MM.1S (cell line): ENCODE results near the gene SBDS.

Experiments
- DNase-seq: peaks from one replicate; pipeline ENCODE4 v3.0.0-alpha.2; 2015
- H2AFZ ChIP-seq: fragments of 300-600 bp; sonication (generic); 2 replicates; pipeline ENCODE4 v1.6.0; 2016; ENCODE audit warnings: antibody characterized with exemption, low read length
- H3F3A ChIP-seq: fragments of 300-600 bp; sonication (generic); 2 replicates; pipeline ENCODE4 v1.6.1; 2016; ENCODE audit warnings: mild to moderate bottlenecking, antibody characterized with exemption, low read length, moderate library complexity, mixed read lengths; ENCODE audit not compliant: insufficient read depth
- H3K27ac ChIP-seq: fragments of 300-600 bp; sonication (generic); 2 replicates; pipeline ENCODE4 v1.5.1; 2016; ENCODE audit warnings: mild to moderate bottlenecking, low read length
- H3K27me3 ChIP-seq: fragments of 300-600 bp; sonication (generic); replicated peaks from 2 replicates; pipeline ENCODE4 v1.6.0; 2016; ENCODE audit warnings: low read length; ENCODE audit not compliant: insufficient read depth
- H3K36me3 ChIP-seq: fragments of 300-600 bp; sonication (generic); replicated peaks from 2 replicates; pipeline ENCODE4 v1.6.1; 2016; ENCODE audit warnings: mild to moderate bottlenecking, low read length, mixed read lengths; ENCODE audit not compliant: insufficient read depth
- H3K4me1 ChIP-seq: fragments of 300-600 bp; sonication (generic); 2 replicates; pipeline ENCODE4 v1.6.1; 2016; ENCODE audit warnings: low read length, mixed read lengths
- H3K4me2 ChIP-seq: fragments of 300-600 bp; sonication (generic); 2 replicates; pipeline ENCODE4 v1.6.0; 2016; ENCODE audit warnings: low read depth, low read length
- H3K4me3 ChIP-seq: fragments of 300-600 bp; sonication (generic); 2 replicates; pipeline ENCODE4 v1.5.1; 2016; ENCODE audit warnings: low read length, mixed read lengths
- H3K79me2 ChIP-seq: fragments of 300-600 bp; sonication (generic); 2 replicates; pipeline ENCODE4 v1.6.1; 2016; ENCODE audit warnings: mixed run types, low read length, mixed read lengths
- H3K9ac ChIP-seq: fragments of 300-600 bp; sonication (generic); 2 replicates; pipeline ENCODE4 v1.6.1; 2016; ENCODE audit warnings: low read length, mixed read lengths
- H3K9me2 ChIP-seq: fragments of 300-600 bp; sonication (generic); replicated peaks from 2 replicates; pipeline ENCODE4 v1.6.1; 2016; ENCODE audit warnings: mild to moderate bottlenecking, low read length, mixed read lengths; ENCODE audit not compliant: insufficient read depth
- H3K9me3 ChIP-seq: fragments of 300-600 bp; sonication (generic); replicated peaks from 2 replicates; pipeline ENCODE4 v1.6.1; 2016; ENCODE audit warnings: mild to moderate bottlenecking, low read length, mixed read lengths; ENCODE audit not compliant: insufficient read depth
- H4K20me1 ChIP-seq: fragments of 300-600 bp; sonication (generic); 2 replicates; pipeline ENCODE4 v1.6.1; 2016; ENCODE audit warnings: mild to moderate bottlenecking, low read length, moderate library complexity, mixed read lengths; ENCODE audit not compliant: insufficient read depth
- EZH2 ChIP-seq: fragments of 300-600 bp; sonication (generic); optimal IDR thresholded peaks from 2 replicates; pipeline ENCODE3; 2017; ENCODE audit warnings: low read depth, mild to moderate bottlenecking, antibody characterized with exemption, low read length, mixed read lengths
- EZH2phosphoT487 ChIP-seq: fragments of 300-600 bp; sonication (generic); IDR thresholded peaks from 2 replicates; pipeline ENCODE4 v1.6.1; 2018; ENCODE audit warnings: antibody characterized with exemption, low read length
- TF ChIP-seq, protein P1 (sequence below): fragments of 300-600 bp; sonication (generic); IDR thresholded peaks from 2 replicates; pipeline ENCODE4 v1.5.1; 2016; ENCODE audit warnings: antibody characterized with exemption, low read length, mixed read lengths

SBDS gene

DNA sequence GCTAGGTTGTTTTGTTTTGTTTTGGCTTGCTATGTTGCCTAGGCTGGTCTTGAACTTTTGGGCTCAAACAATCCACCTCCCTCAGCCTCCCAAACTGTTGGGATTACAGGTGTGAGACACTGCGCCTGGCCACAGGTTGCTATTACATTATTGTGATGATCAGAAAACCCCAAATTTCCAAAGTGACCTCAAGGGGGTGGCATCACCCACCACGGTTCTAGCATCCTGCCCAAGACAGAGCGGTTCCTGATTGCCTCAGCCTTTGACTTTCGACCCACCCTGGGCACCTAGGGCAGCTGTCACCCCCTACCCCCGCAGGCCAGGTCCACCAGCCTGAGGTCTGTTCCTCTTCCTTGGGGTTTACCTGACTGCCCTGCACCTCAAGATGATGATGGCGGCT is 28.4 kb downstream of the SBDS start:
- H3F3A ChIP-seq, result no peaks in the 10 kb centered on the region
- H3K9me3 ChIP-seq, result no peaks in the 10 kb centered on the region
- no peak for TF ChIP-seq EZH2phosphoT487
- TF ChIP-seq EZH2, result no peak
- TF ChIP-seq, protein P1, sequence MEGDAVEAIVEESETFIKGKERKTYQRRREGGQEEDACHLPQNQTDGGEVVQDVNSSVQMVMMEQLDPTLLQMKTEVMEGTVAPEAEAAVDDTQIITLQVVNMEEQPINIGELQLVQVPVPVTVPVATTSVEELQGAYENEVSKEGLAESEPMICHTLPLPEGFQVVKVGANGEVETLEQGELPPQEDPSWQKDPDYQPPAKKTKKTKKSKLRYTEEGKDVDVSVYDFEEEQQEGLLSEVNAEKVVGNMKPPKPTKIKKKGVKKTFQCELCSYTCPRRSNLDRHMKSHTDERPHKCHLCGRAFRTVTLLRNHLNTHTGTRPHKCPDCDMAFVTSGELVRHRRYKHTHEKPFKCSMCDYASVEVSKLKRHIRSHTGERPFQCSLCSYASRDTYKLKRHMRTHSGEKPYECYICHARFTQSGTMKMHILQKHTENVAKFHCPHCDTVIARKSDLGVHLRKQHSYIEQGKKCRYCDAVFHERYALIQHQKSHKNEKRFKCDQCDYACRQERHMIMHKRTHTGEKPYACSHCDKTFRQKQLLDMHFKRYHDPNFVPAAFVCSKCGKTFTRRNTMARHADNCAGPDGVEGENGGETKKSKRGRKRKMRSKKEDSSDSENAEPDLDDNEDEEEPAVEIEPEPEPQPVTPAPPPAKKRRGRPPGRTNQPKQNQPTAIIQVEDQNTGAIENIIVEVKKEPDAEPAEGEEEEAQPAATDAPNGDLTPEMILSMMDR, result no peak
- no peak overlapping the region for H3K9ac ChIP-seq
- H3K36me3 ChIP-seq, result no peaks in the 10 kb centered on the region
- no peaks in the 10 kb centered on the region for H3K4me1 ChIP-seq
- H3K79me2 ChIP-seq, result no peaks in the 10 kb centered on the region
- no peak overlapping the region for H3K27ac ChIP-seq
- no peaks in the 10 kb centered on the region for H3K9me2 ChIP-seq
- DNase-seq, result no peak
- H3K4me3 ChIP-seq, result no peak overlapping the region
- H4K20me1 ChIP-seq, result no peaks in the 10 kb centered on the region
- H2AFZ ChIP-seq, result no peak overlapping the region
- no peaks in the 10 kb centered on the region for H3K27me3 ChIP-seq
- H3K4me2 ChIP-seq, result no peak overlapping the region

DNA sequence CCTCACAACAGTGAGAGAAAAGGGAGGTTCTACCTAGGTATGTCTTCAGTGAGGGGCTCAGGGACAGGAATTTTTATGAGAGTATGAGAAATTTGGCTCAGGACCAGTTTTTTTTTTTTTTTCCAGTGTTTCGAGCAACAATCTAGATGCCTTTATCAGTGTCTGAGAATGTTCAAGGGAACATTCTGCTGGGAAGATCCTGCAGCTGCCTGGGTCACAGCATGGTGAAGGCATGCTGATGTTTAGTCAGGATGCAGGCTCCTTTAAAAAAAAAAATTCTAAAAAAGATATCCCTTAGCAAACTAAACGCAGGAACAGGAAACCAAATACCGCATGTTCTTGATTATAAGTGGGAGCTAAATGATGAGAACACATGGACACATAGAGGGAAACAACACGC is 31.0 kb downstream of the SBDS start:
- Histone ChIP-seq H3K9me3 (no peaks in the 10 kb centered on the region), H3K4me2 (no peak overlapping the region), H2AFZ (no peak overlapping the region), H3K4me1 (no peaks in the 10 kb centered on the region), H3K27me3 (no peaks in the 10 kb centered on the region), H4K20me1 (no peaks in the 10 kb centered on the region), H3K79me2 (no peaks in the 10 kb centered on the region), H3K27ac (no peak overlapping the region), H3K4me3 (no peak overlapping the region), H3K9me2 (no peaks in the 10 kb centered on the region), H3K9ac (no peak overlapping the region), H3F3A (no peaks in the 10 kb centered on the region), H3K36me3 (no peaks in the 10 kb centered on the region)
- no peak for DNase-seq
- no peak for TF ChIP-seq EZH2
- TF ChIP-seq EZH2phosphoT487, result no peak
- TF ChIP-seq, protein P1, result no peak

DNA sequence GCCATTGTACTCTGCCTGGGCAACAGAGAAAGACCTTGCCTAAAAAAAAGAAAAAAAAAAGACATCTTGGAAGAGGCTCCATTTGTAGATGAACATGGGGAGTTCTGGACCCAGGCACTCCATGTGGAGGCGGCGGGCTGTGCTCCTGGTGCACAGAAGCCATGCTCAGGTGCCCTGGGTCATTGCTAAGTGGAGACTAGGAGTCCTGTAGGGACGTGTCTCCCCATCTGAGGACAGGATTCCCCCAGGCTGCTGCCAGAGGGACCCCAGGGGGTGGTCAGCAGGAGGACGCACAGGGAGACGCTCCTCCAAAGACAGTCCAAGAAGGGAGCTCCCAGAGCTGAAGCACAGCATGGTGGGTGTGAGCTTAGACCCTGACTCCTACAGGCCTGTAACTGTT is 34.3 kb downstream of the SBDS start:
- H3K4me1 ChIP-seq, result no peaks in the 10 kb centered on the region
- no peak for DNase-seq
- H3K79me2 ChIP-seq, result no peaks in the 10 kb centered on the region
- no peak overlapping the region for H3K27ac ChIP-seq
- H3K27me3 ChIP-seq, result no peaks in the 10 kb centered on the region
- no peak overlapping the region for H3K4me2 ChIP-seq
- TF ChIP-seq EZH2phosphoT487, result no peak
- no peak for TF ChIP-seq EZH2
- TF ChIP-seq, protein P1, result no peak
- no peak overlapping the region for H3K9ac ChIP-seq
- no peaks in the 10 kb centered on the region for H4K20me1 ChIP-seq
- no peak overlapping the region for H3K4me3 ChIP-seq
- no peaks in the 10 kb centered on the region for H3K9me2 ChIP-seq
- no peaks in the 10 kb centered on the region for H3K36me3 ChIP-seq
- no peaks in the 10 kb centered on the region for H3F3A ChIP-seq
- H2AFZ ChIP-seq, result no peak overlapping the region
- no peaks in the 10 kb centered on the region for H3K9me3 ChIP-seq
